A549 (cell line): ENCODE results near the gene NCKIPSD.
"Not testable (repeated sequence)": the region's sequence is repeated elsewhere in the genome, so short reads cannot be mapped to it uniquely, and the experiment has no call there.

Experiments used
- HDAC2 ChIP-seq: fragments of 200-600 bp; sonication (generic); IDR thresholded peaks from 2 replicates; pipeline ENCODE4 v1.6.1; 2016
- MYC ChIP-seq: IDR thresholded peaks from 2 replicates; pipeline ENCODE4 v1.6.1; 2012; ENCODE audit warnings: mild to moderate bottlenecking, inconsistent platforms, low read length, improper control_type of control experiment, borderline replicate concordance
- RNF2 ChIP-seq: fragments of 200-600 bp; sonication (generic); IDR thresholded peaks from 2 replicates; pipeline ENCODE4 v1.6.1; 2016; ENCODE audit warnings: low read depth, mild to moderate bottlenecking, antibody characterized with exemption, moderate library complexity, borderline replicate concordance
- TF ChIP-seq, protein P1 (sequence below): IDR thresholded peaks from 2 replicates; pipeline ENCODE4 v1.6.1; 2012
- TF ChIP-seq, protein P2 (sequence below): fragments of >200 bp; sonication (Bioruptor Twin); formaldehyde crosslinking; IDR thresholded peaks from 3 replicates; pipeline ENCODE4 v1.5.1; 2016
- TF ChIP-seq, protein P3 (sequence below): fragments of 200-600 bp; sonication (generic); IDR thresholded peaks from 2 replicates; pipeline ENCODE4 v1.6.1; 2016; ENCODE audit warnings: antibody characterized with exemption, mild to moderate bottlenecking, moderate library complexity

DNA sequence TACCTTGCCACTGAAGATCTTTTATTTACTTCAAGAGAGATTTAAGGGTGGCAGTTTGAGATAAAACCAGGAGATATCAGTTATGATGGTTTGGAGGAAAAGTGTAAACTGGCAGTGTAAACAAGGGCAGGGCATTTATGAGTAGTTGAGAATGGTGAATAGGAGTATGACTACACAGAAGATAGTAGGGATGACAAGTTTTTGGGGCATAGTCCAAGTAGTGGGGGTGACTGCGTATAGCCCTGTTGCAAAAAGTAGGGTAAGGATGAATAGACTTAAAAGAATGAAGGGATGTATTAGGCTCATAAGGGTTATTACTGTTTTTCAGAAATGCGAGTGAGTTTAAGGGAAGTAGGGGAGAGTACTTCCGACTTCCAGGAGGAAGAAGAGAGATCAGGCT is 37.6 kb upstream of the NCKIPSD start:
- TF ChIP-seq HDAC2, RNF2, MYC: not testable (repeated sequence)
- TF ChIP-seq, protein P1, sequence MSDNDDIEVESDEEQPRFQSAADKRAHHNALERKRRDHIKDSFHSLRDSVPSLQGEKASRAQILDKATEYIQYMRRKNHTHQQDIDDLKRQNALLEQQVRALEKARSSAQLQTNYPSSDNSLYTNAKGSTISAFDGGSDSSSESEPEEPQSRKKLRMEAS: not testable (repeated sequence)
- TF ChIP-seq, protein P2, sequence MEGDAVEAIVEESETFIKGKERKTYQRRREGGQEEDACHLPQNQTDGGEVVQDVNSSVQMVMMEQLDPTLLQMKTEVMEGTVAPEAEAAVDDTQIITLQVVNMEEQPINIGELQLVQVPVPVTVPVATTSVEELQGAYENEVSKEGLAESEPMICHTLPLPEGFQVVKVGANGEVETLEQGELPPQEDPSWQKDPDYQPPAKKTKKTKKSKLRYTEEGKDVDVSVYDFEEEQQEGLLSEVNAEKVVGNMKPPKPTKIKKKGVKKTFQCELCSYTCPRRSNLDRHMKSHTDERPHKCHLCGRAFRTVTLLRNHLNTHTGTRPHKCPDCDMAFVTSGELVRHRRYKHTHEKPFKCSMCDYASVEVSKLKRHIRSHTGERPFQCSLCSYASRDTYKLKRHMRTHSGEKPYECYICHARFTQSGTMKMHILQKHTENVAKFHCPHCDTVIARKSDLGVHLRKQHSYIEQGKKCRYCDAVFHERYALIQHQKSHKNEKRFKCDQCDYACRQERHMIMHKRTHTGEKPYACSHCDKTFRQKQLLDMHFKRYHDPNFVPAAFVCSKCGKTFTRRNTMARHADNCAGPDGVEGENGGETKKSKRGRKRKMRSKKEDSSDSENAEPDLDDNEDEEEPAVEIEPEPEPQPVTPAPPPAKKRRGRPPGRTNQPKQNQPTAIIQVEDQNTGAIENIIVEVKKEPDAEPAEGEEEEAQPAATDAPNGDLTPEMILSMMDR: not testable (repeated sequence)
- TF ChIP-seq, protein P3, sequence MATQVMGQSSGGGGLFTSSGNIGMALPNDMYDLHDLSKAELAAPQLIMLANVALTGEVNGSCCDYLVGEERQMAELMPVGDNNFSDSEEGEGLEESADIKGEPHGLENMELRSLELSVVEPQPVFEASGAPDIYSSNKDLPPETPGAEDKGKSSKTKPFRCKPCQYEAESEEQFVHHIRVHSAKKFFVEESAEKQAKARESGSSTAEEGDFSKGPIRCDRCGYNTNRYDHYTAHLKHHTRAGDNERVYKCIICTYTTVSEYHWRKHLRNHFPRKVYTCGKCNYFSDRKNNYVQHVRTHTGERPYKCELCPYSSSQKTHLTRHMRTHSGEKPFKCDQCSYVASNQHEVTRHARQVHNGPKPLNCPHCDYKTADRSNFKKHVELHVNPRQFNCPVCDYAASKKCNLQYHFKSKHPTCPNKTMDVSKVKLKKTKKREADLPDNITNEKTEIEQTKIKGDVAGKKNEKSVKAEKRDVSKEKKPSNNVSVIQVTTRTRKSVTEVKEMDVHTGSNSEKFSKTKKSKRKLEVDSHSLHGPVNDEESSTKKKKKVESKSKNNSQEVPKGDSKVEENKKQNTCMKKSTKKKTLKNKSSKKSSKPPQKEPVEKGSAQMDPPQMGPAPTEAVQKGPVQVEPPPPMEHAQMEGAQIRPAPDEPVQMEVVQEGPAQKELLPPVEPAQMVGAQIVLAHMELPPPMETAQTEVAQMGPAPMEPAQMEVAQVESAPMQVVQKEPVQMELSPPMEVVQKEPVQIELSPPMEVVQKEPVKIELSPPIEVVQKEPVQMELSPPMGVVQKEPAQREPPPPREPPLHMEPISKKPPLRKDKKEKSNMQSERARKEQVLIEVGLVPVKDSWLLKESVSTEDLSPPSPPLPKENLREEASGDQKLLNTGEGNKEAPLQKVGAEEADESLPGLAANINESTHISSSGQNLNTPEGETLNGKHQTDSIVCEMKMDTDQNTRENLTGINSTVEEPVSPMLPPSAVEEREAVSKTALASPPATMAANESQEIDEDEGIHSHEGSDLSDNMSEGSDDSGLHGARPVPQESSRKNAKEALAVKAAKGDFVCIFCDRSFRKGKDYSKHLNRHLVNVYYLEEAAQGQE: not testable (repeated sequence)
